ENCODE data around the gene OTOS. TPM values are rescaled to one million over a fixed set of nuclear protein-coding genes. Genes with fewer than 3 reads are reported as not detected.

The OTOS gene
- total RNA-seq, 4 donors from 2014 or later: not detected

DNA sequence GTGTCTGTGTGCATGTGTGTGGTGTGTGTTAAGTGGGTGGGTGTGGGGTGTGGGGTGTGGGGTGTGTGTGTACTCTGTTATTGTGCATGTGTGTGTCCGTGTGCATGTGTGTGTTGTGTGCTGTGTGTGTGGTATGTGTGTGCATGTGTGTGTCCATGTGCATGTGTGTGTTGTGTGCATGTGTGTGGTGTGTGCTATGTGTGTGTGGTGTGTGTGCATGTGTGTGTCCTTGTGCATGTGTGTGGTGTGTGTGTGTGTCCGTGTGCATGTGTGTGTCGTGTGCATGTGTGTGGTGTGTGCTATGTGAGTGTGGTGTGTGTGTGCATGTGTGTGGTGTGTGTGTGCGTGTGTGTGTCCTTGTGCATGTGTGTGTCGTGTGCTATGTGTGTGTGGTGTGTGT, 6.9 kb upstream of the OTOS start:
- H3K27me3 ChIP-seq: no peaks in the 10 kb centered on the region
- intact Hi-C loops (cut with DNase I; ENCODE audit: low total_unique reads): loop anchor here (10.0 kb wide), 1 partner anchor 213 kb away; no protein-coding TSS in a partner anchor
- DNase-seq: no peak

DNA sequence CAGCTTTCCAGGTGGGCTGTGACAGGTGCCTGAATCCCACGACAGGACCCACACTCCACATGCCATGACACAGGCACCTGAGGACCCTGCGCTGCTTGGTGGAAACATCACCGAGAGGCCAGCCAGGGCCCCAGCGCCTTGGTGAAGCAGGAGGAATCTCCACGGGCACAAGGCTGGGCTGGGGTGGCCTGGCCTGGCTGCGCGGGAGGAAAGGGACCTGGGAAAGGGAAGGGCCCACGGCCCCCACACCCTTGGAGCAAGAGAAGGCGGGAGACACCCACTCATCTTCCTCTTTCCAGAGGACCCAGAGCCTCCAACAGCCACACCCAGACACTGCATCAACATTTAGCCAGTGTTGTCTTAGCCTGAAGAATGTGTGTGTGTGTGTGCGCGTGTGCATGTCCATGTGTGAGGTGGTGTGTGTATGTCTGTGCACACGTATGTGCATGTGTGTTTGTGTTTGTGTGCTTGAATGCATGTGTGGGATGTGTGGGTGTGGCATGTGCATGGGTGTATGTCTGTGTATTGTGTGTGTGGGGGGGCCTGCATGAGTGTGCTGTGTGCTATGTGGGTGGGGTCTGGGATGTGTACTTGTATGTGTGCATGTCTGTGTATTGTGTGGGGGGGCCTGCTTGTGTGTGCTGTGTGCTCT, 6.3 kb upstream of the OTOS start:
- Histone ChIP-seq H3K4me3 (no peak overlapping the region), H3K4me1 (peaks cover 0 to 5% of the 10 kb centered on the region in 2 donors), H3K27me3 (no peaks in the 10 kb centered on the region), H3K27ac (no peak overlapping the region), H3K36me3 (no peaks in the 10 kb centered on the region), H3K9me3 (no peaks in the 10 kb centered on the region)
- no peak for TF ChIP-seq POLR2A (IDR thresholded peaks at IDR 0.05)
- TF ChIP-seq, protein P1, sequence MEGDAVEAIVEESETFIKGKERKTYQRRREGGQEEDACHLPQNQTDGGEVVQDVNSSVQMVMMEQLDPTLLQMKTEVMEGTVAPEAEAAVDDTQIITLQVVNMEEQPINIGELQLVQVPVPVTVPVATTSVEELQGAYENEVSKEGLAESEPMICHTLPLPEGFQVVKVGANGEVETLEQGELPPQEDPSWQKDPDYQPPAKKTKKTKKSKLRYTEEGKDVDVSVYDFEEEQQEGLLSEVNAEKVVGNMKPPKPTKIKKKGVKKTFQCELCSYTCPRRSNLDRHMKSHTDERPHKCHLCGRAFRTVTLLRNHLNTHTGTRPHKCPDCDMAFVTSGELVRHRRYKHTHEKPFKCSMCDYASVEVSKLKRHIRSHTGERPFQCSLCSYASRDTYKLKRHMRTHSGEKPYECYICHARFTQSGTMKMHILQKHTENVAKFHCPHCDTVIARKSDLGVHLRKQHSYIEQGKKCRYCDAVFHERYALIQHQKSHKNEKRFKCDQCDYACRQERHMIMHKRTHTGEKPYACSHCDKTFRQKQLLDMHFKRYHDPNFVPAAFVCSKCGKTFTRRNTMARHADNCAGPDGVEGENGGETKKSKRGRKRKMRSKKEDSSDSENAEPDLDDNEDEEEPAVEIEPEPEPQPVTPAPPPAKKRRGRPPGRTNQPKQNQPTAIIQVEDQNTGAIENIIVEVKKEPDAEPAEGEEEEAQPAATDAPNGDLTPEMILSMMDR (IDR thresholded peaks at IDR 0.05 in 4 of 5, conservative IDR thresholded peaks at IDR 0.05 in 1 of 5): no peak
- ATAC-seq: no peak
- no peak for DNase-seq
- in situ Hi-C loops (cut with MboI; ENCODE audit: low sequenced_read_pairs in 4 of 4) (loop anchor here in 2 of 4 donors (10.0 to 25.0 kb wide), 3 partner anchors 82 to 1109 kb away; partner anchors contain the start of gene OR6B3 (in 1 of the 2)), intact Hi-C loops (cut with DNase I; ENCODE audit: low total_unique reads) (loop anchor here (10.0 kb wide), 1 partner anchor 212 kb away; no protein-coding TSS in a partner anchor)

More for the DNA sequence above, 6.9 kb upstream of the OTOS start:
- no peak for ATAC-seq
- in situ Hi-C loops (cut with MboI; ENCODE audit: low sequenced_read_pairs in 4 of 4): loop anchor here in 2 of 4 donors (10.0 to 25.0 kb wide), 3 partner anchors 83 to 1110 kb away; partner anchors contain the start of gene OR6B3 (in 1 of the 2)
- Histone ChIP-seq H3K4me1 (peaks cover 0 to 5% of the 10 kb centered on the region in 2 donors), H3K27ac (no peak overlapping the region), H3K36me3 (no peaks in the 10 kb centered on the region), H3K9me3 (no peaks in the 10 kb centered on the region), H3K4me3 (no peak overlapping the region)
- no peak for TF ChIP-seq POLR2A (IDR thresholded peaks at IDR 0.05)
- TF ChIP-seq, protein P1 (IDR thresholded peaks at IDR 0.05 in 4 of 5, conservative IDR thresholded peaks at IDR 0.05 in 1 of 5): no peak

DNA sequence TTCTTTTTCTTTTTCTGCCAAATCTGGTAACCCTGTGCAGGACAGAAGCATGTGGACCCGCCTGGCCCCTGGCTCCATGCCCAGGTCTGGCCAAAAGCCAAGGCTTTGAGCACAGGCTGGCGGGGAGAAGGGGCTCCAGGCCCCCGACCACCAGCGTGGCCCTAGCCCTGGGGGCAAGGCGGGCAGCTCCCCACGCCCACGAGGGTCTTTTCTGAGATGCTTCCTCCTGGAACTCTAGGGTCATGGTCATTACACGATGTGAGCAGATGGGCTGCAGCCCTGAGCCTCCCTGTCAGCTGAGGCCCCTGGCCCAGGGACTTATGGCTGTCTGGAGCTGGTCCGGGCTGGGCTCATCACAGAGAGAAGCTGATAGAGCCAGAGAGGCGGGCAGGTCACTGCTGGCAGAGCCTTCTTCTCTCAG, 5.7 kb upstream of the OTOS start:
- H3K27me3 ChIP-seq: no peaks in the 10 kb centered on the region
- H3K4me1 ChIP-seq: peaks cover 0 to 5% of the 10 kb centered on the region in 2 donors
- no peak for TF ChIP-seq POLR2A (IDR thresholded peaks at IDR 0.05)
- TF ChIP-seq, protein P1 (IDR thresholded peaks at IDR 0.05 in 4 of 5, conservative IDR thresholded peaks at IDR 0.05 in 1 of 5): no peak
- ATAC-seq: no peak
- no peak for DNase-seq
- H3K36me3 ChIP-seq: no peaks in the 10 kb centered on the region
- intact Hi-C loops (cut with DNase I; ENCODE audit: low total_unique reads) (loop anchor here (10.0 kb wide), 1 partner anchor 211 kb away; no protein-coding TSS in a partner anchor), in situ Hi-C loops (cut with MboI; ENCODE audit: low sequenced_read_pairs in 4 of 4) (loop anchor here in 2 of 4 donors (10.0 to 25.0 kb wide), 3 partner anchors 81 to 1109 kb away; partner anchors contain the start of gene OR6B3 (in 1 of the 2))
- no peak overlapping the region for H3K27ac ChIP-seq
- H3K9me3 ChIP-seq: no peaks in the 10 kb centered on the region
- H3K4me3 ChIP-seq: no peak overlapping the region

DNA sequence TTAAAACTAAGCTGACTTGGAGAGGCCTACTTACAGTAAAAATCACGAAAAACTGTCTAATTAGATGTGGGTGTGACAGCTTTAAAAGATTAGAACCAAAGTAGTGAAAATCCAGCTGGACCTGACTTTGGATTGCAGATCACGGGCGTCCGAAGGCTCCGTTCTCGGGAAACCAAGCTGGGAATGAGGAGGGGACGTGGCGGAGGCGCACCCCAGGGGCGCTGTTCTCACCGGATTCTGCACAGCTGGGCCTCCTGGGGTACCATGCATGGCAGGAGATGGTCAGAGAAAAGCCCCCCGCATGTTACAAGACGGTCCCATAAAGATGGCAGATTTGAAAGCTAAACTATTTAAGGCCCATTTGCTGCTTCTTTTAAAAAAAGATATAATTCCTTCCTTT, 5.0 kb upstream of the OTOS start:
- TF ChIP-seq, protein P1 (IDR thresholded peaks at IDR 0.05 in 4 of 5, conservative IDR thresholded peaks at IDR 0.05 in 1 of 5): no peak
- no peak for TF ChIP-seq POLR2A (IDR thresholded peaks at IDR 0.05)
- ATAC-seq (no peak), DNase-seq (no peak)
- in situ Hi-C loops (cut with MboI; ENCODE audit: low sequenced_read_pairs in 4 of 4) (loop anchor here in 2 of 4 donors (10.0 to 25.0 kb wide), 3 partner anchors 81 to 1108 kb away; partner anchors contain the start of gene OR6B3 (in 1 of the 2)), intact Hi-C loops (cut with DNase I; ENCODE audit: low total_unique reads) (loop anchor here (10.0 kb wide), 1 partner anchor 211 kb away; no protein-coding TSS in a partner anchor)
- Histone ChIP-seq H3K27ac (no peak overlapping the region), H3K36me3 (no peaks in the 10 kb centered on the region), H3K4me3 (no peak overlapping the region), H3K27me3 (no peaks in the 10 kb centered on the region), H3K4me1 (peaks cover 0 to 5% of the 10 kb centered on the region in 2 donors), H3K9me3 (no peaks in the 10 kb centered on the region)

Data from gastrocnemius medialis (tissue), 4 donors.